Stimulated activated CD4-positive, alpha-beta T cell treated with anti-CD3 and anti-CD28 coated beads, Interleukin-1b, Interleukin-23, amount 100 ng/mL, for 48 hours (primary cell): Measurements from ENCODE around the gene CYP4A11.
"Not testable (repeated sequence)": the region's sequence is repeated elsewhere in the genome, so short reads cannot be mapped to it uniquely, and the experiment has no call there.

Experiments
- DNase-seq: peaks from one replicate; pipeline ENCODE4 v3.0.0-alpha.2; 2020

The CYP4A11 gene

GRCh38 chr1:46903481-46903880 lies 37.8 kb downstream of the CYP4A11 start:
- no peak for DNase-seq

- no peak for DNase-seq
These were observed 40.9 kb downstream of the CYP4A11 start for GRCh38 chr1:46900401-46900800.

- DNase-seq: not testable (repeated sequence)
These were observed 59.6 kb downstream of the CYP4A11 start for GRCh38 chr1:46881656-46882055.
